GM12878 (cell line): Measurements from ENCODE around the gene BCAT1. TPM values are rescaled to one million over a fixed set of nuclear protein-coding genes. Genes with fewer than 3 reads are reported as not detected.

Source experiments
- ATAC-seq: fragments of 200-7000 bp; cut with Tn5 transposase; 3 replicates; pipeline ENCODE4 v1.9.1; 2020; ENCODE audit warnings: mild to moderate bottlenecking, moderate library complexity
- BruUV-seq: library from RNA; stranded (reverse); fragments of 400-500 nt; replicated peaks from 2 replicates; lab custom pipeline; 2021; lab: Mats Ljungman, UMichigan
- CTCF ChIA-PET: fragments of 300-600 bp; sonication (Branson Sonifier 250); formaldehyde crosslinking; extraction: SDS; loops from one replicate; lab custom pipeline; 2021; ENCODE audit warnings: inconsistent platforms; lab: Yijun Ruan, JAX
- POLR2A ChIA-PET: fragments of 350-600 bp; formaldehyde crosslinking; extraction: SDS; loops from one replicate; lab custom pipeline; 2021; ENCODE audit warnings: inconsistent platforms; lab: Charles Lee
- RAD21 ChIA-PET: fragments of 300-600 bp; sonication (Branson Sonifier 250); formaldehyde crosslinking; loops from one replicate; lab custom pipeline; 2023; ENCODE audit warnings: antibody characterized with exemption; ENCODE audit not compliant: unreplicated experiment; lab: Charles Lee
- SMC1A ChIA-PET: fragments of 300-600 bp; sonication (Branson Sonifier 250); formaldehyde crosslinking; loops from one replicate; lab custom pipeline; 2023; ENCODE audit not compliant: unreplicated experiment, uncharacterized antibody; lab: Charles Lee
- DNase-seq: peaks from one replicate; pipeline ENCODE4 v3.0.0-alpha.2; 2011; ENCODE audit warnings: low read depth, low spot score
- FAIRE-seq: peaks from 3 replicates; lab custom pipeline; 2011; peaks lifted over from hg19 to GRCh38; lab: Jason Lieb, UNC
- H2AFZ ChIP-seq: 2 replicates; pipeline ENCODE4 v1.6.0; 2011; ENCODE audit warnings: low read depth, low read length, control low read depth; ENCODE audit not compliant: control insufficient read depth
- H3K27ac ChIP-seq: 2 replicates; pipeline ENCODE4 v1.5.1; 2011; ENCODE audit warnings: control low read depth; ENCODE audit not compliant: control insufficient read depth, insufficient read depth
- H3K27me3 ChIP-seq, 2 experiments: replicated peaks in 1 of 2; 2 replicates each; pipeline versions ENCODE4 v1.6.0 to v1.6.1; 2011; ENCODE audit warnings: low read length in 1 of 2; ENCODE audit not compliant: control insufficient read depth in 2 of 2, insufficient read depth in 2 of 2
- H3K36me3 ChIP-seq, 2 experiments: 2 replicates each; pipeline ENCODE4 v1.5.1; 2011; ENCODE audit warnings: low read length in 1 of 2; ENCODE audit not compliant: control insufficient read depth in 2 of 2, insufficient read depth in 2 of 2
- H3K4me1 ChIP-seq: 2 replicates; pipeline ENCODE4 v1.6.1; 2011; ENCODE audit warnings: mild to moderate bottlenecking, low read length, moderate library complexity, mixed read lengths; ENCODE audit not compliant: control insufficient read depth, insufficient read depth
- H3K4me2 ChIP-seq: 2 replicates; pipeline ENCODE4 v1.6.0; 2011; ENCODE audit warnings: control low read depth; ENCODE audit not compliant: control insufficient read depth, insufficient read depth
- H3K4me3 ChIP-seq: fragments of 200-600 bp; sonication (generic); 2 replicates; pipeline ENCODE4 v1.5.1; 2016
- H3K79me2 ChIP-seq: 2 replicates; pipeline ENCODE4 v1.6.0; 2011; ENCODE audit warnings: low read length; ENCODE audit not compliant: control insufficient read depth, insufficient read depth
- H3K9ac ChIP-seq: 2 replicates; pipeline ENCODE4 v1.8.0; 2011; ENCODE audit warnings: low read length, control low read depth, mixed read lengths; ENCODE audit not compliant: control insufficient read depth, insufficient read depth
- H3K9me3 ChIP-seq: replicated peaks from 3 replicates; pipeline ENCODE4 v1.5.1; 2011; ENCODE audit warnings: mild to moderate bottlenecking, low read length; ENCODE audit not compliant: control insufficient read depth, insufficient read depth
- H4K20me1 ChIP-seq: 2 replicates; pipeline ENCODE4 v1.6.0; 2011; ENCODE audit not compliant: control insufficient read depth, insufficient read depth
- CBX5 ChIP-seq: sonication (generic); IDR thresholded peaks from 2 replicates; pipeline ENCODE4 v1.6.1; 2016; ENCODE audit warnings: low read depth, moderate library complexity, mild to moderate bottlenecking, inconsistent platforms
- ELK1 ChIP-seq: IDR thresholded peaks from 2 replicates; pipeline ENCODE4 v1.6.1; 2012; ENCODE audit warnings: low read depth, low read length, improper control_type of control experiment
- FOXK2 ChIP-seq: fragments of 450-650 bp; IDR thresholded peaks from 2 replicates; pipeline ENCODE4 v1.6.1; 2017; ENCODE audit warnings: mild to moderate bottlenecking, moderate library complexity
- FOXM1 ChIP-seq: IDR thresholded peaks from 2 replicates; pipeline ENCODE4 v1.6.1; 2012; ENCODE audit warnings: low read depth, mild to moderate bottlenecking, inconsistent platforms, low read length, moderate library complexity
- GABPA ChIP-seq: IDR thresholded peaks from 2 replicates; pipeline ENCODE4 v1.6.1; 2014; ENCODE audit warnings: antibody characterized with exemption, low read depth, mild to moderate bottlenecking, inconsistent platforms
- NFYA ChIP-seq: IDR thresholded peaks from 2 replicates; pipeline ENCODE4 v1.6.1; 2011; ENCODE audit warnings: low read depth, mild to moderate bottlenecking, low read length, improper control_type of control experiment, borderline replicate concordance
- PML ChIP-seq: IDR thresholded peaks from 2 replicates; pipeline ENCODE4 v1.6.1; 2012; ENCODE audit warnings: low read length, inconsistent platforms
- SIX5 ChIP-seq: IDR thresholded peaks from 2 replicates; pipeline ENCODE4 v1.6.1; 2011; ENCODE audit warnings: mild to moderate bottlenecking, low read depth, low read length, moderate library complexity; ENCODE audit not compliant: severe bottlenecking
- WGBS: methylation state at CpG from one replicate; pipeline ENCODE4 v1.1.6; 2016; ENCODE audit warnings: low lambda C conversion rate; ENCODE audit not compliant: insufficient replicate concordance, insufficient coverage; ENCODE audit errors: missing lambda C conversion rate; 5-methylcytosine and 5-hydroxymethylcytosine counted together
- in situ Hi-C: fragments of 300-500 bp; cut with MboI; formaldehyde crosslinking; loops from 9 replicates; pipeline ENCODE4 v1.14.3; 2018; ENCODE audit warnings: mixed read lengths
- intact Hi-C: fragments of 100-400 bp; cut with micrococcal nuclease; formaldehyde crosslinking; loops from one replicate; pipeline ENCODE4 v1.14.2; 2022; ENCODE audit not compliant: unreplicated experiment
- polyA plus RNA-seq, 11 experiments: library from polyadenylated mRNA; depleted of rRNA in 4 of 11; unstranded in 6 of 11; stranded (reverse) in 5 of 11; fragments of >200 nt; fragmentation: Nextera tagmentation in 4 of 11; fragmentation: Illumina TruSeq in 1 of 11; extraction: Ambion mirVana in 4 of 11; extraction: Trizol in 1 of 11; gene quantifications; 1 replicate in 1 of 11; 2 replicates in 10 of 11; pipeline versions ENCODE4 v1.2.1 to v1.2.3, GENCODE V29; 2011 to 2016; ENCODE audit warnings: inconsistent platforms in 2 of 11, missing spikeins in 2 of 11, low read depth in 1 of 11
- total RNA-seq, 4 experiments: library from RNA; depleted of rRNA in 3 of 4; stranded (reverse); fragments of >200 nt in 3 of 4; fragmentation: Illumina TruSeq in 1 of 4; extraction: Trizol in 1 of 4; gene quantifications; 2 replicates each; pipeline versions ENCODE4 v1.2.1 to v1.2.3, GENCODE V29; 2013 to 2021

Gene BCAT1
- total and polyA plus RNA-seq, 10 of the 15 experiments (the other 5 are each of a cell fraction or from before 2014, with no cell fraction given), result 26.2 to 187 (median 81.9) TPM

- no peaks in the 10 kb centered on the region for H4K20me1 ChIP-seq
- H3K36me3 ChIP-seq, result no peaks in the 10 kb centered on the region; a peak in 3 of 4 replicates
- CTCF ChIA-PET, result no interaction called here
- DNase-seq, result no peak
- H3K4me2 ChIP-seq, result no peak overlapping the region
- no peaks in the 10 kb centered on the region for H3K79me2 ChIP-seq
- H3K9me3 ChIP-seq, result no peaks in the 10 kb centered on the region
- in situ Hi-C loops (no loop called here), intact Hi-C loops (no loop called here)
- H2AFZ ChIP-seq, result no peak overlapping the region
- RAD21 ChIA-PET, result no interaction called here
- SMC1A ChIA-PET, result interaction anchor here (1.2 kb wide), 1 partner anchor 24 kb away, joined by 3 read pairs; no protein-coding TSS in a partner anchor
- POLR2A ChIA-PET, result no interaction called here
- TF ChIP-seq CBX5 (no peak), SIX5 (no peak), NFYA (no peak), FOXK2 (no peak), PML (no peak), GABPA (no peak), FOXM1 (no peak), ELK1 (no peak)
- H3K4me1 ChIP-seq, result no peaks in the 10 kb centered on the region
- H3K27ac ChIP-seq, result no peak overlapping the region
- ATAC-seq, result no peak
- no peak for FAIRE-seq
- H3K27me3 ChIP-seq, result no peaks in the 10 kb centered on the region
- 98% methylated on average over 4 of the region's 5 CpGs for whole genome bisulfite sequencing
- no peak overlapping the region for H3K4me3 ChIP-seq
- no peak overlapping the region for H3K9ac ChIP-seq
- BruUV-seq, result no TSS peak
Measured at GRCh38 chr12:24880732-24881131, 68.2 kb downstream of the BCAT1 start.
